HFF-Myc (cell line): ENCODE results near the gene CHST15.

Source experiments
- DNase-seq: peaks from one replicate; pipeline ENCODE4 v3.0.0-alpha.2; 2011; ENCODE audit warnings: low read depth; ENCODE audit errors: extremely low read depth
- H3K4me3 ChIP-seq: replicated peaks from 2 replicates; pipeline ENCODE4 v1.5.1; 2011; ENCODE audit warnings: low read depth, mild to moderate bottlenecking, control low read depth, low read length
- TF ChIP-seq, protein P1 (sequence below): IDR thresholded peaks from 2 replicates; pipeline ENCODE4 v1.5.1; 2012; ENCODE audit warnings: mild to moderate bottlenecking, low read depth, low read length, control low read depth; ENCODE audit errors: missing control alignments

The CHST15 gene

DNA sequence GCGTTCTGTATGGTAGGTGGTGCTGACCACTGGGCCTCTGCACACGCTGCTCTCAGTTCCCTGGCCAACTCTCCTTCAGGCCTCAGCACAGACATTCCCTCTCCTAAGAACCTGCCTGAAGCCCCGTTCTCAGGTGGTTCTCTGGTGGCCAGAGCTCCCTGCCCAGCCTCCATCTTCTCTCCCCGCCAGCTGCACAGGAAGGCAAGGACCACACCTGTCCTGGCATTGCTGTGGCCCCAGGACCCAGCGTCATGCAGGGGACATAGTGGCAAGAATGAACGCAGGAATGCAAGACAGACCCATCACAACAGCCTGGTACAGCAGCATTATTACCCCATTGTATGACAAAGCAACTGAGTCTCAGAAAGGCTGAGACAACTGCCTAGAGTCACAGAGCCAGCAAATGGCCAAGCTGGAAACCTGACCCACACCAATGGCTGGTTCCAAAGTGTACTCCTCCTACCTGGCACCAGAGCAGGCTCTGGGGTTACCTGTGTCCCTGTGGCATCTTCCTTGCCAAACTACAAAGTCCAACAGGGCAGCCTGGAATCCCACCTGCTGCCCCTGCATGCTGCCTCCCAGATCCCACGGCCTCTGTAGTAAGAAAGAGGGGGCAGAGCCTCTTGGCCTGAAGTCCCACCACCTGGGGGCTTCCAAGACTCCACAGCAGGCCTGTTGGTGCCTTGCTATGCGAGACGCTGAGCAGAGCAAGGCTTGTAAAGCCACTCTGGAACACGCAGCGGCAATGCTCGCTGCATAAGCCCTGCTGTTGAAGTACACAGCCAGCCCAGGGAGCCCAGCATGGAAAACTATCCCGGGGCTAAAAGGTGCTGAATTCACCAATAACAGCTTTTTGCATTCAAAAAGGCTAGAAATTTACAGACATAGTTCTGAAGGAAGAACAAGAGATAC is 73.3 kb downstream of the CHST15 start:
- DNase-seq, result no peak
- TF ChIP-seq, protein P1, sequence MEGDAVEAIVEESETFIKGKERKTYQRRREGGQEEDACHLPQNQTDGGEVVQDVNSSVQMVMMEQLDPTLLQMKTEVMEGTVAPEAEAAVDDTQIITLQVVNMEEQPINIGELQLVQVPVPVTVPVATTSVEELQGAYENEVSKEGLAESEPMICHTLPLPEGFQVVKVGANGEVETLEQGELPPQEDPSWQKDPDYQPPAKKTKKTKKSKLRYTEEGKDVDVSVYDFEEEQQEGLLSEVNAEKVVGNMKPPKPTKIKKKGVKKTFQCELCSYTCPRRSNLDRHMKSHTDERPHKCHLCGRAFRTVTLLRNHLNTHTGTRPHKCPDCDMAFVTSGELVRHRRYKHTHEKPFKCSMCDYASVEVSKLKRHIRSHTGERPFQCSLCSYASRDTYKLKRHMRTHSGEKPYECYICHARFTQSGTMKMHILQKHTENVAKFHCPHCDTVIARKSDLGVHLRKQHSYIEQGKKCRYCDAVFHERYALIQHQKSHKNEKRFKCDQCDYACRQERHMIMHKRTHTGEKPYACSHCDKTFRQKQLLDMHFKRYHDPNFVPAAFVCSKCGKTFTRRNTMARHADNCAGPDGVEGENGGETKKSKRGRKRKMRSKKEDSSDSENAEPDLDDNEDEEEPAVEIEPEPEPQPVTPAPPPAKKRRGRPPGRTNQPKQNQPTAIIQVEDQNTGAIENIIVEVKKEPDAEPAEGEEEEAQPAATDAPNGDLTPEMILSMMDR, result no peak
- no peak overlapping the region for H3K4me3 ChIP-seq

DNA sequence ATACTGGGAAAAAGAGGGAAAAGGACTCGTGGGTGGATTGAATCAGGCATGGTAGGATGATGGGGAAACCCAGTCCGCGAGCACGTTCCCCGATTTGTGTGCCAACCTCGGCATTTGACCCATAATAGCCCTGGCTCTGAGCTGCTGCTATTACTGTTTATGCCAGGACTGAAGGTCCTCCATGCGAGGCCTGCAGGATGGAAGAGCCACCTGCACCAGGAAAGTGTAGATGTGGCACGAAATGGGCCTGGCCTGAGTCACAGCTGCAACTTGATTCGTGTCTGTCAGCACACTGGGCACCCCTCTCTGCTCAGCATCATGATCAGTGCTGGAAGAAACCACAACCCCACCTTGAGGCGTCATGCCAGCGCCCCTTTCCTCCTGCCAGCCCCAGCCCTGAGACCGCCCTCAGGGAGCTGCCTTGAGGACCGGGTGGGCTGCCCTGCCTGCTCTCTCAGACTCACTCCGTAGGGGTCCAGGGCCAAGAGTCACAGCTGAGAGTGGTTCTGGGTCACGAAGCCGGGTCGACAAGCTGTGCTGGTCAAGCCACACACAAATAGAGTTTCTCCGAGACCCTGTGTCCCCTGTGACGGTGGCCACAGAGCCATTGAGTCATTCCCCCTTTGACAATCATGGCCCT is 74.4 kb downstream of the CHST15 start:
- no peak overlapping the region for H3K4me3 ChIP-seq
- no peak for DNase-seq
- TF ChIP-seq, protein P1, result no peak

DNA sequence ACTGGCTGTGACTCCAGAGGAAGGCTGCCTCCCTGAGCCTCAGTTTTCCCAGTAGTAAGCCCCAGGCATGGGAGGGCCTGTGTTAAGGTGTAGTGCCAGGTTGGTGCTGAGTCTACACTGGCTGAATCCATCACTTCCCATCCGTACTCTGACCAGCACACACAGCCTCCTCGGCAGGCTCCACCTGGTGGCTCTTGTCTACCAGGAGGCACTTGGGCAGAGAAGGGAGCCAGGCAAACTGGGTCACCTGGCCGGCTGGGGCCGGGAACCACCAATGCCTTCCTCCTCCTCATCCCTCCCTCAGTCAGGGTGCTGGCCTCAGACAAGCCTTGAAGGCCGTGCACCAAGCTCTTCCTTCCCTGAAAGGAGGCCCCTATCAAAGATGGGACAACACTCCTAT is 75.7 kb downstream of the CHST15 start:
- no peak for DNase-seq

DNA sequence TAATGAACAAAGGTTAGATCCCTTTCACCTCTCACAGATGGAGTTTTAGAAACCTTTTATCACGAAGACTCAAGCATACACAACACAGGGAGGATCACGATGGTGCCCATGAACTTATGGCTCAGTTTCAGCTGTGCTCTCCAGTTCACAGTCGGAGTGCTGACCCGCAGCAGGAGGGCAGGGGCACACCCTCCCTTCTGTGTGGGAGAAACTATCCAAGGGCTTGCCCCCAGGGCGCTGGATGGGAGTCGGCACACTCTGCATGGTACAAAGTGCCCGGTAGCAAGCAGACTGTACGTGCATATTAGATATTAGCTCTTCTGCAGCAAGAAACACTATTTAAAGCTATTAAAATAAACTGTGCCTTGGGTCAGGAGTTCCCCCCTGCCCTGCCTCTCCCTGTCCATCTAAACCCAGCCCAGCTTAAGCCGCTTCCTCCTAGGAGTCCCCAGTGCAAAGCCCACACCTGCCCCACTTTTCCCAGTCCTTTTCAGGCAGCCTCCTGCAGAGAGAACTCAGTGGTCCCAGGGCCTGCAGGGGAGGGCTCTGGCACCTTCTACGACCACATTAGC is 76.5 kb downstream of the CHST15 start:
- TF ChIP-seq, protein P1, result no peak
- H3K4me3 ChIP-seq, result no peak overlapping the region
- DNase-seq, result no peak

More for the DNA sequence above, 75.7 kb downstream of the CHST15 start:
- no peak overlapping the region for H3K4me3 ChIP-seq
- TF ChIP-seq, protein P1, result no peak

DNA sequence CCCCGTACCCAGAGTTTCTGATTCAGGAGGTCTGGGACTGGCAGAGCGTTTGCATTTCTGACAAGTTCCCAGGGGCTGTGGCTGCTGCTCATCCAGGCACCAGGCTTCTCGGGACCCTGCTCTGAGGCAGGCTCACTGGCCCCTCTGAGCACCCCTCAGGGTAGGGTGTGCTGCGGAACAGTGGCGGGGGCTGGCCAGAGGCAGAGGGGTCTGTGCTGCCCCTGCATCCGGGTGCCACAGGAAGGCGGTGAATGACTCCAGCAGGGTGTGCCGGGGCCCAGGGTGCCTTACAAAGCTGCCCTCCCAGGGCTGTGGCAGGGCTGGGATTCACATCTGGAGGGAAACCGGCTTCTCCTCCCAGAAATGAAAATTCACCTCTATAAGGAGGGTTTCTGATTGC is 77.4 kb downstream of the CHST15 start:
- TF ChIP-seq, protein P1, result no peak
- no peak overlapping the region for H3K4me3 ChIP-seq
- no peak for DNase-seq

DNA sequence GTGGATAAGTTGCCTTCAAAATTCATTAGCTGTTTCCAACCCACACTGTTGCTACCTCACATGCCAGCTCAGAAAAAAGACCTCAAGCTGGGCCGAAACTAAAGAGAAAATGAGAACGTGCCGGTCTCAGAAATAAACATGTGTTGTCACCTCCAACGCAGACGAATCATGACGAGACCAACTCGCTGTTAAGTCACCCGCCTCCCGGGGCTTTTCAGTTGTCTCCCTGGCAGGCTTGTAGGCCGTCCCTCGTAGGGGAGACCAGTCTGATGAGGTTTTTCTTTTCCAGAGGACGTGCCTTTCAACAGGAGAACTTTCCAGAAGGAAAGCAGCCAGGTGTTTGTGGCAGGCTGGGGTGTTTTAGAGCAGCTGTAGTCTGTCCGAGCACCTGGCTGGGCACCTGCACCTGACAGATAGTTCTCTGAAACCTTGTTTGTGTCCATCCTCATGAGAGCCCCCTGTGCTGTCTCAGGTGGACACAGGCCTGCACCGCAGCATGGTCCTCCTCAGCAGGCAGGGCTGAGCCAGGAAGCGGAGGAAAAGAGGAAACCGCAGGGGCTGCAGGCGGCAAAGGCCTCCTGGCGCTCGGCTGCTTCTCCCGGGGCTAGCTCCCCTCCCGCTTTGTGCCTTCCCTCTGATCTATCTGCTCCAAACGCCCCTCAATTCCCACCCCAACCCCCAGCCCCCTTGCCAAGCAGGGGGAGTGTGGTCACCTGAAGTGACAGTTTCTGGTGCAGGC is 78.8 kb downstream of the CHST15 start:
- DNase-seq, result no peak
- no peak overlapping the region for H3K4me3 ChIP-seq
- TF ChIP-seq, protein P1, result no peak
